ENCODE data around the gene WNT7A.
"Not testable (repeated sequence)": the region's sequence is repeated elsewhere in the genome, so short reads cannot be mapped to it uniquely, and the experiment has no call there.

WNT7A gene

DNA sequence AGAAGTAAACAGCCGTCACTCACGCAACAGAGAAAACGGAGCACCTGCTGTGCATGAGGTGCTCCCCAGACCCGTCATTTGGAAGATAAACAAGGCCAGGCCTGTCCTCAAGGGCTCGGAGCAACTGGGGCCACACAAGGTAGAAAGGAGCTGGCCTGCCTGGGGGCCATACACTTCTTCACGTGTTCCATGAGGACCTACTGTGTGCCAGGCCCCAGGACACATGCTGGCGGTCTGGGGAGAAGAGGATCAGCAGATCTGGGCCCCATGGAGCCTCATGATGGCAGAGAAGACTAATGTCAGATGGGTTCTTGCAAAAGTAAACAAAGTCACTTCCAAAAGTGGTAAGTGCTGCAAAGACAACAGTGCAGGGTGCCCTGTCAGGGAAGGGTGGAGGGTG, 14.3 kb downstream of the WNT7A start:
- DNase-seq (ENCODE audit: low read depth) = no peak

DNA sequence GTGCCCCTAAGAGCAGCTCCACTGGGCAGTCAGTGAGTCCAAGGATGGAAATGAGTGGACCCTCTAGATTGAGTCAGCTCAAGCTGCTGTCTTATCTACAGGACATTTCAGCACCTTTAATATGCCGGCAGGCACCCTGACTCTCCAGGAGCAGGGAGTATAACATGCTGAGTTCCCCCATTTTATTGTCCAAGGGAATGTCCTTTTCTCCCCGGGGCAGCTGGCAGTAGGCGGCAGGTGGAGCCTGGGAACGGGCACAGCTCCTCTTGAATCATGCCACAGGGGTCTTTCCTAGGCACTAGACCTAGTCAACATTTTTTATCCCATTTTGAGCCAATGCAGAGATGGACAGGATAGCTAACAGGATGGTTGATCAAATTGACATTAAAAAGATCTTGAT, 14.8 kb downstream of the WNT7A start:
- no peak for DNase-seq (ENCODE audit: low read depth)

DNA sequence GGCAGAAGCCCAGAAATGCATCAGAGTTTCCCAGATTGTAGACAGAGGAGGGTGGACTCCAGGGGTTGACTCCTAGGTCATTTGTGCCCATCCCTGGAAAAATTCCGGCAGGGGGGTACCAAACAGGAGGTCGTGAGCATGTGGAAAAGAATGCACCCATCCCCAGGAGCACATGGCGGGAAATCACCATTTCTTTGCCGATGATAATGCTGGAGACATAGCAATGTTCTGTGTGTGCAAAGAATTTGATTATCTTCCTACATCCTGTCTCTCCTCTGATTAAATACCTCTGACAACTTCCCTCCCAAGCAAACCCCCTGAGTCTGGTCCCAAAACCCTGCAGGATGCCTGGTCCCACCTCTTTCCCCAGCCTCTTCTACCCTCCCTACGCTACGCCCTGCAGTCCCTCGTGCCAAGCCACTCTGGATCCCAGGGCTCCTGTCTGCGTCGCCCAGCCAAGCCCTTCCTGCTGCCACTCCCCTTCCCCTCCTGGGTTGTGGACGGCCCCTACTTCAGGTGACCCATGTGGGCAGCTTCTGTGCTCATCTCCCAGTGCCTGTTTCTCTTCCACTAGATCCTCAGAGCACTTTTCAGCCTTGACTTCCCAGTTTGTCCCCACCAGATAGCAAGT, 15.8 kb downstream of the WNT7A start:
- DNase-seq (ENCODE audit: low read depth) = no peak

DNA sequence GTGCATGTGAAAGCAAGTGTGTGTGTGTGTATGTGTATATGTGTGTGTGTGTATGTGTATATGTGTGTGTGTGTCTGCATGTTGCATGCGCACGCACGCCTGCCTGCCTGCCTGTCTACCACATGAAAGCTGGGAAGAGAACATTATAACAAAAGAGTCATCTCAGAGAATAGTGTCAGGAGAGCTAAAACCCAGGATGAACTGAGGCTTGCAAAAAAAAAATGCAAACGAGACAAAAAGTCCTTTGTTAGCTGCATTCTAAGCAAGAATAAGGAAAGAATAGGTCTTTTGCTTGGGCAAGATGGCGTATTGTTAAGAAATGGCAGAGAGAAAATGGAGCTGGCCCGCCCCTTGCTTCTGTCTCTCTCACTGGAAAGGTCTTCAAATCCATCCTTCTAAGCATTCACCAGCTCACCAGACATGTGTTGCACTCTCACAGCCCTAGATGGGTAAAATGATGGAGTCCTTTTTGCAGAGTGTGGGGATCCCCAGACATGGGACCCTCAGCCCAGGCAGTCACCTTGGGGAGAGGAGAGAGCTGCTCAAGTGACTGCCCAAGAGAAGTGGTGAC, 16.4 kb downstream of the WNT7A start:
- no peak for DNase-seq (ENCODE audit: low read depth)

DNA sequence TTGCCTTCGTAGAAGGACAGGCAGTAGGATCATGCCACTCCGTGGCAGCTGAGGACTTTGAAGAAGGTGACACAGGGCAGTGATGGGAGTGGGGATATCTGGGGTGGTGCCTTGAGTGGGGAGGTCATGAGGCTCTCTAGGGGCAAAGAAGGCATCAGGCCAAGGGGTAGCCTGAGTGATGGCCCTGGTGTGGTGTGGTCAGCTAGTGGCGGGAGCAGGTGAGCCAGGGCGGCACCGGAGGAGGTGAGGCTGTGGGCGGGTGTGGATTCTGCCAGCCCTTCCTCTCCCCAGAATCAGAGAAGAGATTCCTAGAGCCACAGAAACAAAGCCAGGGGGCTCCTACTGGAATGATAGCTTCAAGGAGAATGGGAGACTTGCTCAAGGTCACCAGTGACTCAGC, 18.4 kb downstream of the WNT7A start:
- no peak for DNase-seq (ENCODE audit: low read depth)

DNA sequence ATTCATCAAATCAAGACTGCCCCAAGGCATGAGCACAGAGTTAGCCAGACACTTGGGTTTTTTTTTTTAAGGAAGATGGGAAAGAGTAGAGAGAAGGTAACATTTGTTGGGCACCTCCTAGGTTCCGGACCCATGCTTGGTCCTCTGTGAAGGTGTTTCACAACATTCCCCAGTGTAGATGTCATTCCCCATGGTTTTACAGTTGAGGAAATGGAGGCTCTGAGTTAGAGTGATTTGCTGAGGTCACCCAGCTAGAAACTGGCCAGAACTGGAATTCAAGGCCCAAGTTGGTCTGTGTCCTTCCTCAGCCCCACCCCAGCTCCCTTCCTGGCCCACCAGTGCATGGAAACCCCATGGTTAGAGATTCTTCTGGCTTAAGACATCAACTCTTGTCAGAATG, 19.9 kb downstream of the WNT7A start:
- DNase-seq (ENCODE audit: low read depth) = no peak

DNA sequence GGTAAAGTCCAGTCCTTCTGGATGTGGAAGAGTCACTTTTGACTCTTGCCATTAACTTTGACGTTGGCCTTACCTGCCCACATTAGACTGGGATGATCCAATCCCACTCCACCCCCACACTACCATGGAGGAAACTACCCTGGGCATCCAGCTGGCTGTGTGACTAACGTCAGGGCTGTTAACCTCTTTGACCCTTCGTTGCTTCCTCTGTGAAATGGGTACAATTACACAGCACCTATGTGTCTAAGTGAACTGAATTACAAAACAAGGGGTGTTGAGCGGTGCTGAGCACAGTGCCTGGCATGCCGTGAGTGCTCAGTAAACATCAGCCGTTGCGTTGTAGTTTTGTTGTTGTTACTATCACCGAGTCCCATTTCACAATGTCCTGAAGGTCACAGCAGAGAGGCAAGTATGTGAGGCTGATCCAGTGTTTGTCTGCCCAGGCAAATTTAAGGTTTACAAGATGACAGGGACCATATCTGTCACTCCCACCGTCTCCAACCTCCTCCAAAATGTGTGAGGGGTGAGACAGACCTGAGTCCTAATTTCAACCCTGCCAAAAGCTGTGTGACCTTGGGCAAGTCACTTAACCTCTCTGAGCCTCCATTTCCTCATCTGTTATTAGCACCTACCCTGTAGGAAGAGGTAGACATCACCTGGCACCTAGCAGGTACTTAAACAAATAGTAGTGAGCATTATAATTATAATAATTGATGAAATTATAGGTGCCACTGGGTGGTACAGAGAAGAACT, 20.9 kb downstream of the WNT7A start:
- no peak for DNase-seq (ENCODE audit: low read depth)

DNA sequence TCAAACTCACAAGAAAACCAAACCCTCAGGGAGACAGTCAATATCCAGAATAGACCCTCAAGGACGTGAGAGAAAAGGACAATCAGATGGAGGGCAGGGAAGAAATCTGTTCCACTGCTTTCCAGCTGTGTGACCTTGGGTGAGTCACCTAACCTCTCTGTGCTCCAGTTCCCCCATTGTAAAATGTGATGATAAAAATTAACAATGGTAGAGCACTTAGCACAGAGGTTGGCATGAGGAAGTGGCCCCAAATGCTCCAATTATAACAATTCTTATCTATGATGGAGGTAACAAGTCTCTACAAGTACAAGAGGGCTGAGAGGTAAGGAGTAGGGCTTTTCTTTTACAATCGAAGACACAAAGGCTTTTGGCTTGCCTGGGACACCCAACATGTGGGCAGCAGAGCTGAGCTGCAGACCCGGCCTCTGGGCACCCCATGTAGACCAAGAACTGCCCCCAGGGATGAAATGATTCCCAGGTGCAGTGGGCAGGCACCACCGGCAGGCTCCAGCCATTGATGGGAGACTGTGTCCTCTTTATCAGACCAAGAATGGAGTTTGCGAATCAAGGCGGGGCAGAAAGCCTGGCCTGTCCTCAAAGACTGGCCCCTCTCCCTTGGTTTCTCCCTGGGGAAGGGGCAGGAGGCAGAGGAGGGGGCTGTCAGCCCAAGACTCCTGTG, 22.0 kb downstream of the WNT7A start:
- no peak for DNase-seq (ENCODE audit: low read depth)

DNA sequence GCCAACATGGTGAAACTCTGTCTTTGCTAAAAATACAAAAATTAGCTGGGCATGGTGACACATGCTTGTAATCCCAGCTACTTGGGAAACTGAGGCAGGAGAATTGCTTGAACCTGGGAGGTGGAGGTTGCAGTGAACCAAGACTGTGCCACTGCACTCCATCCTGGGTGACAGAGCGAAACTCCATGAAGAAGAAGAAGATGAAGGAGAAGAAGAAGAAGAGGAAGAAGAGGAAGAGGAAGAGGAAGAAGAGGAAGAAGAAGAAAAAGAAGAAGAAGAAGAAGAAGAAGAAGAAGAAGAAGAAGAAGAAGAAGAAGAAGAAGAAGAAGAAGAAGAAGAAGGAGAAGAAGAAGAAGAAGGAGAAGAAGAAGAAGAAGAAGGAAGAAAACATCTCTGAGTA, 23.2 kb downstream of the WNT7A start:
- DNase-seq (ENCODE audit: low read depth) = not testable (repeated sequence)

DNA sequence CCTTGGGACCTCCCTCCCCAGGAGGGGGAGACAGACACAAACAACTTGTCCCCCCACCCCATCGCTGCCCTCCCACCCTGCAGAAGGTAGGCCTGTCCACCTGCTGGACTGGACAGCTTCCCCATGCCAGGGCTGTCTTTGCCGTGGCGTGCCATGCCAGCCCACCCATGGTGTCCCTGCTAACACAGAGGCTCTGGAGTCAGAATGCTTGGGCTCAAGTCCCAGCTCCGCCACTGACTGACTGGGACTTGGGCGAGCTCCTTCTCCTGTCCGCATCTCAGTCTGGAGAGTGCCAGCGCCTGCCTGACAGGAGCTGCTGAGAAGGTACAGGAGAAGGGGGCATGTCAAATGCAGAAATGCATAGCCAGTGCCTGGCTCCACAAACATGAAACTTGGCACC, 23.9 kb downstream of the WNT7A start:
- no peak for DNase-seq (ENCODE audit: low read depth)

DNA sequence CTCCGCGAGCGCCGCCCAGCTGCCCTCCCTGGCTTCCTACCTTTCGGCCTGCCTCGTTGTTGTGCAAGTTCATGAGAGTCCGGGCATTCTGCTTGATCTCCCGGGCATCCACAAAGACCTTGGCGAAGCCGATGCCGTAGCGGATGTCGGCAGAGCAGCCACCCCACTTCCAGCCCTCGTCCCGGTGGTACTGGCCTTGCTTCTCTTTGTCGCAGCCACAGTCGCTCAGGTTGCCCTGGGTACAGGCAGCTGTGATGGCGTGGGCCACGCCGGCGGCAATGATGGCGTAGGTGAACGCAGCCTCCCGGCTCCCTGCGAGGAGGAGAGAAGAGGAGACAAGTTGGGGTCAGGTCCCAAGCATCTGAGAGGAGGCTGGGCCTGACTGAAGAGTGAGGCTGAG, 25.4 kb downstream of the WNT7A start:
- no peak for DNase-seq (ENCODE audit: low read depth)

DNA sequence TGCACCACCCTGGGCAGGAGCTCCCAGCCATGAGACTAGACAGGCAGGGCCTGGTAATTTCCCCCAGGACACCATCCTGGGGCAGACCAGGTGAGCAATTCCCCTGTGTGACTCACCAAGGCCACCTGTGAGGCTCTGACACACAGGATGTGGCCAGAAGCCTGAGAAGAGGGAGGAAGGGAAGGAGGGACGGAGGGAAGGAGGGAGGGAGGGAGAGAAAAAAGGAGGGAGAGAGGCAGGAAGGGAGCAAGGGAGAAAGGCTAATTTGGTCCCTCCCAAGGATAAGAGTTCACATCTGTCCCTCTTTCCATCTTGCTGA, 25.9 kb downstream of the WNT7A start:
- DNase-seq (ENCODE audit: low read depth) = no peak

DNA sequence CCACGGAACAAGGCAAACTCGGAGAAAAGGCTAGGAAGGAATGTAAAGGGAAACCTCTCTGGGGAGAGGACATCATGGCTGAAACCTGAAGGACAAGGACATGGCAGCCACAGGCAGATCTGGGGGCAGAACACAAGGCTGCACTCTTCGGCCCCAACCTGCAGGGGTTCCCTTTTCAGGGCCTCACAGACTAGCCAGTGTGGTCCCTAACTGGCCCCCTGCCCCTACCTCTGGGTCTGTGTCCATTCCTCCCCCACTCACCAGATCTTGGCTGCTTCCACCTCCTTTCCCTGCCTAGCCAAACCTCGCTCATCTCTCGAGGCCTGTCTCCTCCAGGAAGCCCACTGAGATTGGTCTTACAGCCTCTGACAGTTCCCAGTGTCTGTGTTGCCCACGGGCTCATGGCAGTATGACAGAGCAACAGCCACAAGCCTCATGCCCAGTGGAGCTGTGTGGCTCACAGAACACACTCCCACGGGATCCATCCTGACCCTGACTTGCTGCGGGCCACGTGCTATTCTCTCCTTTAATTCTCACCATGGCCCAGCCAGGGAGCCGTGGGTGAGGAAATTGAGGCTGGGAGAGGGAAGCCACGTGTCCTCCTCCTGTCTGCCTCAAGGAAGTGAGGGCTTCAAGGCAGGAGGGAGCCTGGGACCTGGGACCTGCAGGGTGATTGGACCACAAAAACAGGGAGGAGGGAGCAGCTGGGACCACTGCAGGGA, 26.5 kb downstream of the WNT7A start:
- no peak for DNase-seq (ENCODE audit: low read depth)

DNA sequence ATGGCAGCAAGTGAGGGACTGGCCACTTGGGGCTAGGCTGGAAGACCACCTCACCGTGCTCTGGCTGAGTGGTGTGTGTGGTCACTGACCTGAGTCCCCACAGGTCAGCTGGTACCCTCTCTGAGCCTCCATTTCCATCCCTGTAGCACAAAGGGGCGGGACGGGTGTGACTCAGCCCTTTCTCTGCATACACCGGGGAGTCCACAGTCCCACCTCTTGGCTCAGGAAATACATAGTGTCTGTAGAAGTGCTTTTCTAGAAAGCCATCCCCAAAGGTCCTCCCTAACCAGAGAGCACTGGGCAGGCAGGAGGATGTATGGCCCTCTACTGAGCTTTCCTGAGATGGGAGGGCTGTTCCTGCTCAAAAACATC, 27.2 kb downstream of the WNT7A start:
- DNase-seq (ENCODE audit: low read depth) = no peak

DNA sequence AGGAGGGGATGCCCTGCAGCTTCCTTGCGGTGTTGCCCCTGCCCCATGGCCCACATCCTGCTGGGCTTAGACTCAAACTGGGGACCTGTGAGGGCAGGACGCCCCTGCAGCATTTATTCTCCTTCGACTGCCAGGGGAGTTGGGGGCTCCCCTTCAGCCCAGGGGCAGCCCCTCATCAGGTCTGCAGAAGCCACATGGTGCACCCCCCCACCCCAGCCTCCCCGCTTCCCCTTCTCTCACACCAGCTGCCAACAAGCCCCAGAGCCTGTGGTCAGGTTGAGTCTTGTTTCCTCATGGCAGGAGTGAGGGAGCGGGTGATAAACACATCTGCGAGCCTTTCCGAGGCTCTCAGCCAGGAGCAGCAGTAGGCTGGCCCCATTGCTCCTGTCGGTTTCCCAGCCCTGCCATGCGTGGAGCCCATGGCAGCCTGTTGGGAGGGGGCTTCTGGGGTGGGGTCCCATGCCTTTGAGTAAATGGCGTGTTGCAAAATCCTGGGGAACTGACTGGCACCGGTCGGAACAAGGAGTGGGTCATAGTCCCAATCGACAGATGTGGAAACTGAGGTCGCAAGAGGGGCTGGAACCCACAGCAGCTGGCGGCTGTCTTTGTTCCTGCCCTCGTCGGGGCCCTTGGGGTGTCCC, 27.8 kb downstream of the WNT7A start:
- no peak for DNase-seq (ENCODE audit: low read depth)

DNA sequence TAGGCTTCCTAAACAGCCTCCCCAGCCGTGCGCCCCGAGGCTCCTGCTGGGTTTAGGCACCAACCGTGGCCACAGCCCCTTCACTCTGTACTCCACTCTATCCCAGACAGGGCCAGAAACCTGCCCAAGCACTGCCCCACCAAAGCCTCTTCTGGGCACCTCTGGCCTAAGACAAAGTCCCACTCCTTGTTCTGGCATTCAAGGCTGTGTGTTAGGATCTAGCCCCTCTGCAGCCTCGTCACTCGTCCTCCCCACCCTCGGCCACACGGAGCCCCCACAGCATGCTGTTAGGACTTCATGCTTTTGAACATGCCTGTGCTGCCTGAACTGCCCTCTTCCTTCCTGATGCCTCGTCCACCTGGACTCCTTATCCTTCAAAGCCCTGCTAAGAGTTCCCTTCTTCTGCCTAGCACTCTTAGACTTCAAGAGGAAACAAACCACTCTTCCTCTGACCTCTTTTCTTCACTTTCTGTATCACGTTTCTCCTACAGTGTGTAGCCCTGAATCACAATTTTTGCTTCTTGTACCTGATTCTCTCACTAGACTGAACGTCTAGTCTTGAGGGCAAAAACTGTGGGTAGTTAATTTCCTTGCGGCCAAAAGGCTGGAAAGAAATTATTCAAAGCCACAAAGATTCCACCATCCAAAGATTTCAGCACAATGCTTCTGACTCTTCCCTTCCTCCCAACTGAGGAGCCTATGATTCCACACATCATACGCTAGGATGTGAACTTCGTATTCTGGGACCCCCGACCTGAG, 28.6 kb downstream of the WNT7A start:
- DNase-seq (ENCODE audit: low read depth) = no peak

DNA sequence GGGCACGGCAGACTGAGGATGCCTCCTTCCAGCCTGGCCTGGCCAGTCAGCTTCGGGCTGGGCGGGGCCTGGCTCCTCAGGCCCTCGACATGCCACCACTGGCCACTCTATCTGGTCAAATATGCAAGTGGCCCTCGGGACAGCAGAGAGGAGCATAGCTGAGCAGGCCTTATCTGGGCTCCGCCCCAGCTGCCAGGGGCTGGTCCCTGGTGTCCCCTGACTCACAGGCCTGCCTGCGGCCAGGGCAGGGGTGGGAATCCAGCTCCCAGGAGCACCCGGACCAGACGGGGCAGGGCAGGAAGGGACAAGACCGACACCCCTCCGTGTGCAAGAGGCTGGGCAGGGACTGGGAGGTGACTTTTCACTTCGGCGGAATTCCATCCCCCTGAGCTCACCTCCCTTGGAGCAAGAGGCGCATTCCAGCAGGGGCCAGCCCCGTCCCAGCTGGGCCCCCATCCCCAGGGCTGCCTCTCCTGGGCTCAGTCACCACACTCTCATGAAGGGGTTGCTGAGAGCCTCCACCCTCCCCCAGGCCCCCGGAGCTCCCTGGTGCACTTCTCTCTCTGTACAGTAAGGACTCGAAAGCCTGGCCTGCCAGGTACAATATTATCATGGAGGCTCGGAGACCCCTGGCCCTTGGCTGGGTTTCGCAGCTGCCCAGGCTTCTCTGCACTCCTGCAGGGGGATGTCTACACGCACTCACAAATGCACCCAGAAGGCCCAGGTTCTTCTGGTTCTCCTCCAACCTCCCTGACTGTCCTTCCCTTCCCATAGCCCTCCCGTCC, 29.5 kb downstream of the WNT7A start:
- DNase-seq (ENCODE audit: low read depth) = no peak

DNA sequence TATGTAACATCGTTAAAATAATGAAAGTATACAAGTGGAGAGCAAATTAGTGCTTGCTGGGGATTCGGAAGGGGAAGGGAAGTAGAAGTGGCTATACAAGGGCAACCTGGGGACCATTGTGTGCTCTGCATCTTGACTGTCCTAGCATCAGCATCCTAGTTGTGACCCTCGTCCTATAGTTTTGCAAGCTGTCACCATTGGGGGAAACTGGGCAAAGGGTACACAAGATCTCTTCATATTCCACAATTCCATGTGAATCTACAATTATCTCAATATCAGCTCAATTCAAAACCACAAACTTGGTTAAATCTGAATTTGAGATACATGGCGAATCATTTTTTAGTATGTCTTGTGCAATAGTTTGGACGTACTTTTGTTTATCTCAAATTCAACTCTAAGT, 30.9 kb downstream of the WNT7A start:
- no peak for DNase-seq (ENCODE audit: low read depth)

DNA sequence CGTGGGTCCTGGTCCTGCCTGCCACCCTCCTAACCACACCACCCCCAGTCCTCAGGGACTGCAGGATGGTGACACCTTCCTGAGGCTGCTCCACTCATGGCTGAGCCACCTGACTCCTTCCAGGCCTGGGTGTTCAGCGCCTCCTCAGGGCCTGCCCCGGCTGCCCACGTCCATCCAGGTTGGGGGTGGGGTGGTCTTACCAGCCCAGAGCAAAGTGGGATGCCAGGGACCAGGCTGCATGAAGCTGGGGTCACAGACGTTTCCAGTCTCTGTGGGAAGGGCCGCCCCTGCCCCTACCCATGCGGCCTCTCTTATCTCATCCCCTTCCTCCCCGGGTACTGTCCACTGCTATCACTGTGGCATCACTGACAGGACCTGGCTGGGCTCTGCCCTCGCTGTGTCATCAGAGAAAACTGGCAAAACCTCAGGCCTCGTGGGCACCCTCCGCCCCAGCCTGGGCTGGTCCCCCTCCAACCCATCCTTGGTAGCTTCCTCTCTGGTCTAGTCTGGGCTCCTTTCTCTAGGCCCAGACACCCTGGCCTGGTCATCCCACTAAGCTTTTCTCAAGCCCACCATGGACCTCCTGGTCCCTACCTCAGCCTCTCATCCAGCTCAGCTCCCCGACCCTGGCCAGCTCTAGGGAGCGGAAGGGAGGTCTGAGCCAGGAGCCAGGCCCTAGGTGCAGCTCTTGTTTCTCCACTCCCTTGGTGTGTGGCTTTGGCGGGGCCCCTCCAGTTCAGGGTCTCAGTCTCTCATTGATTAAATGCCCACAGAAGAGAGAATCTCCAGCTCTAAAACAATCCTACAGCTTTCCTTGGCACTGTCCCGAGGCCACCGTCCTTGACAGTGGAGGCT, 32.9 kb downstream of the WNT7A start:
- no peak for DNase-seq (ENCODE audit: low read depth)

DNA sequence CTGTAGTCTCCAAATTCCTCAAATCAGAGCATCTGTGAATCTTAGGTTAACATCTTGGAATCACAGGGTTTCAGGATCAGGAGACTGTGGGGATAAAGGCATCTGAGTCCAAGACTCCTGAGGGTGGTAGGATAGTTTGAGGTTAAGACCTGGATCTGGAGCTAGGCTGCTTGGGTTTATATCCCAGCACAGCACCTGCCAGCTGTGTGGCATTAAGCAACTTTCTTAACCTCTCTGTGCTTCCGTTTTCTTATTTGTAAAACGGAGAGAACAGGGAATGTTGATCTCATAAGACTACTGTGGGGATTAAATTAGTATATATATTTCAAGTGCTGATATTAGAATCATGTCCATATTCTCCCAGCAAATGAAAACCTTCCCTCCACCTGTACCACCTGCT, 33.6 kb downstream of the WNT7A start:
- DNase-seq (ENCODE audit: low read depth) = no peak
